GM18870 (cell line): ENCODE data around the gene DYNLT5.
A peak's percentile ranks its signal among the peaks of the same experiment; 100 is the strongest.

Experiments
- ATAC-seq: cut with Tn5 transposase; IDR thresholded peaks from one replicate; pipeline ENCODE4 v1.9.1; 2021; ENCODE audit warnings: moderate library complexity; ENCODE audit not compliant: unreplicated experiment

DYNLT5 gene

GRCh38 chr1:66747501-66747900 lies 4.8 kb upstream of the DYNLT5 start:
- no peak for ATAC-seq

GRCh38 chr1:66750577-66750976 lies 1.7 kb upstream of the DYNLT5 start:
- no peak for ATAC-seq

DNA sequence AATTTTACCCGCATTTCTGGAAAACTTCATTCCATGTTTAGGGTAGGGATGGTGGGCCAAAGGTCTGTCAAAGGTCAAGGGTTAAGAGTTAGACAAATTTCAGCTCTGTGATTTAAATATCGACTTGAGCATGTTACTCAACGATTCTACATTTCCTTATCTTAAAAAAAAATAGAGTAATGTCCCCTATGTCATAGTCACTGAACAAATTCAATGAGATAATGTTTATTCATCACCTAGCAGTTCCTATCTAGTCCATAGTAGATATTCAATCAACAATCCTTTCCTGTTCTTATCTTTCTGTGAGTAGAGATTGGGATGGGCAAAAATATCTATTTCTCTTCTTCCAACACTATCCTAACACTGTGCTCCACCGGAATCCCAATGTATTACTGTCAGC lies 1.1 kb upstream of the DYNLT5 start:
- ATAC-seq, result no peak

DNA sequence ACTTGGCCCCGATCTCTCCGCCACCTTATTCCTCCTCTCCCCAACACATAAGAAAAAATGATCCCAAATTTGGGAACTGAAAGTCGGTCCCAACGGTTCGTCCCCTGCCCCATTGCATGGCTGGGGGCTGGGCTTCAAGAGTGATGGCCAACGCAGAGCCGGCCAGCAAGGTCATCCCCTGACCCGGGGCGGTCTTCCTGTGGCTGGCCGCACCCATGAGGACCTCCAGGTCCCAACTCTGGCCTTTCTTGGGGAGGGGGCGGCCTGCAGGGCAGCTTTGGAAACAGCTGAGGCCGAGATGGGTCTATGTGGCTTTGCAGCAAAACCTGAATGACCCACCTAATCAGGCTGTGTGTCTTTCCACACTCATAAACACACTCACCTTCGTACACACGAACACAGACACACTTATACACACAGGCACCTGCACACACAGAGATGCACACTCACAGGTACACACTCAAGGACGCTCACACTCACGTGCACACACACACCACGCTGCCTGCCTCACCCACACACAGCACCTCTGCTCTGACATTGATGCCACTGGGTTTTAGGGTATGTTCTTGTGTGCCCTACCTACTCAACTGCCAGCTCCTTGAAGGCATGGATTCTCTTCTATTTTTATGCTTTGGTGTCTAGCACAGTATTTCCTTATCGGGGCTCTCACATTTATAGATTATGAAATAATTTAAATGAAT lies 562 bp downstream of the DYNLT5 start:
- no peak for ATAC-seq

DNA sequence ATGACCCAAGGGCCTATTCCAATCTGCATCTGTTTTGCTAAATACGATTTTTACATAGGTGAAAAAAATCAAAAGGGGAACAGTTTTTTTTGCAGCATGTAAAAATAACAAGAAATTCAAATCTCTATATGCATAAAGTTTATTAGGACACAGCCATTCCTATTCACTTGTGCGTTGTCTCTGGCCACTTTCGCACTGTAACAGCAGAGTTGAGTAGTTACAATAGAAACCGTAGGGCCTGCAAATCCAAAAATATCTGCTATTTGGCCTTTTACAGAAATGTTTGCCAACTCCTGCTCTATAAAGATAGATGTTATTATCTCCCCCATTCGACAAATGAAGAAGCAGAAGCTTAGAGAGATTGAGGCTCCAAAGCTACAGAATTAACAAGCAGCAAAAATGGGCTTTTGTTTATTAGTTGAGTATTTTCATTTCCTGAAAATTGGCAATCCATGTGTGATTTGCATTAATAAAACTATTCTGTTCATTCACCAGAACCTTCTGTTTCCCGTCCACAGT lies 5.5 kb downstream of the DYNLT5 start:
- ATAC-seq, result no peak

- ATAC-seq, result peak; percentile 100
These were observed 6.0 kb downstream of the DYNLT5 start for GRCh38 chr1:66758241-66758755.

DNA sequence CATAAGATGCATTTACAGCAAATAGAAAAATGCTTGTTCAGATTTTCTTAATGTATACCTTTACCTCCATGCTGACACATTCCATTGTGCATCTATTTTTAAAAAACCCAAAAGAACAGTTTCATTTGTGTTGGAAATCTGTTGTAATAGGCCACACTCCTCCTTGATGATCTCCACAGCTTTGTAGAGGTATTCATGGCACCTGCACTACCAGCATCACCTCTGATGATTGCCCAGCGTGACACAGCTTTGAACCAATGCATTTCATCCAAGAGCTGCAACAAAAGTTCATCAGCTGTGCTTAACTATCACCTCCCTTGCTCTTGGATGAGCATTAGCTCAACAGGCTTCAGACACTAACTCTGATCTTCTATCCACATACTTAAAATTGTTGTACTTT lies 8.2 kb downstream of the DYNLT5 start:
- no peak for ATAC-seq

DNA sequence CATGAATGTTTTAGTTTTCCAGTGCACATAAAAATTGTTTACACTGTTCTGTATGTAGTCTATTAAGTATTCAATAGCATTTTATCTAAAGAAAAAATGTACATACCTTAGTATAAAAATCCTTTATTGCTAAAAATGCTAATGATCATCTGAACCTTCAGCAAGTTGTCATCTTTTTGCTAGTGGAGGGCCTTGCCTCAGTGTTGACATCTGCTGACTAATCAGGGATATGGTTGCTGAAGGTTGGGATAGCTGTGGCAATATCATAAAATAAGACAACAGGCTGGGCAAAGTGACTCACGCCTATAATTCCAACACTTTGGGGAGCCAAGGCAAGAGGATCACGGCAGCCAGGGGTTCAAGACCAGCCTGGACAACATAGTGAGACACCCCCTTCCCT lies 9.0 kb downstream of the DYNLT5 start:
- no peak for ATAC-seq

GRCh38 chr1:66764994-66765578 lies 12.8 kb downstream of the DYNLT5 start:
- ATAC-seq, result peak; percentile 60

GRCh38 chr1:66767626-66768025 lies 15.4 kb downstream of the DYNLT5 start:
- ATAC-seq, result no peak

- ATAC-seq, result no peak
These were observed 16.7 kb downstream of the DYNLT5 start for GRCh38 chr1:66768965-66769364.

- ATAC-seq, result peak; percentile 47
These were observed 17.4 kb downstream of the DYNLT5 start for GRCh38 chr1:66769512-66770229.

- no peak for ATAC-seq
These were observed 18.0 kb downstream of the DYNLT5 start for GRCh38 chr1:66770240-66770639.

- ATAC-seq, result no peak
These were observed 18.4 kb downstream of the DYNLT5 start for GRCh38 chr1:66770694-66771093.

GRCh38 chr1:66773227-66773626 lies 21.0 kb downstream of the DYNLT5 start:
- ATAC-seq, result no peak

DNA sequence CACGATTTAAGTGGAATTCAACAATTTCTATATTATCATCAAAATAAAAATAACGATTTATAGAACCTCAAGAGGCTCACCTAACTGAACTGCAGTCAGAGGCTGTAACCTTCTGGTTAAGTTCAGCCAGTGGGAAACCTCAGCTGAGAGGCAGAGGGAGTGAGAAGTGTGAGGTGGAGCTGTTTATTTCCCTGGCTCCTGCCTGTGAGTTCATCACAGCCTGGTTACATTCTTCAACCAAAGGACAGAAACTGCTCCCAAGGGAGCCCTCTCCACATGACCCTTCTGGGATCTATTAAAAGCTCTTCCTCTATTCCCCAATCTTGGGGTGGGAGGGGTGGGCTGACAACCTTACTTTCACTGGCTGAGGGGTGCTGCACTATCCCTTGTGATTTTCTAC lies 22.2 kb downstream of the DYNLT5 start:
- ATAC-seq, result no peak

DNA sequence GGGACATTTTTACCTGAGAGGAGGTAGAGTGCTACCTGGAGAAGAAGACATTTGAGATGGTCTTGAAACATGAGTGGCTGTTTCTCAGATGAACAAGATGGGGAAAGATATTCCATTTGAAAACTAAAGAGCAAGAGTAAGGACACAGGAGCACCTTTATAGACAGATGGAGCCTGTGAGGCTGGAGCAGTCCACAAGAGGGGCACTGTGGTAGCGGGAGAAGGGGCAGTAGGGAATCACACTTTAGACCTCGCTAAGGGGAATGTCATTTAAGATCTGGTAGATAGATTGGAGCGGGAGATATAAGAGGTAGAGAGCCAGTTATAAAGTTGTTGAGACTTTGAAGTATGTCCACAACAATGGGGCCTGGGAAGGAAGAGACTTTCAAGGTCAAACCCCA lies 23.4 kb downstream of the DYNLT5 start:
- no peak for ATAC-seq

DNA sequence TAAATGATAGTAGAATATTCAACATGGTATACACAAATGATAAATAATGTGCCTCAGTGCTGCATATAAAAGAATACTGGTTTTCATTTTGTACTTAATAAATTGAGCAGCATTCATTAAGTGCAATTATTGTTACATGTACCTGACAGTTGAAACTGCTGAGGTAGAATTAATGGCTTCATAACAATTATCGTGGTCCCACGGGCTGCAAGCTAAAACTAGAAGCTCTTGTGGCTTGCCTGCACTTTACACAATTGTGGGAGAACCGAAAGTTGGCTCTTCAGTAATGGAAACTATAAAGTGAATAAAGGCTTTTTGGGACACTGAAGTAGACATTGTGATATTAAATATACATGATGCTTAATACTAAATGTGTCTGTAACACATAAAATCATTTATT lies 25.6 kb downstream of the DYNLT5 start:
- ATAC-seq, result no peak

- ATAC-seq, result no peak
These were observed 26.0 kb downstream of the DYNLT5 start for GRCh38 chr1:66778266-66778665.

DNA sequence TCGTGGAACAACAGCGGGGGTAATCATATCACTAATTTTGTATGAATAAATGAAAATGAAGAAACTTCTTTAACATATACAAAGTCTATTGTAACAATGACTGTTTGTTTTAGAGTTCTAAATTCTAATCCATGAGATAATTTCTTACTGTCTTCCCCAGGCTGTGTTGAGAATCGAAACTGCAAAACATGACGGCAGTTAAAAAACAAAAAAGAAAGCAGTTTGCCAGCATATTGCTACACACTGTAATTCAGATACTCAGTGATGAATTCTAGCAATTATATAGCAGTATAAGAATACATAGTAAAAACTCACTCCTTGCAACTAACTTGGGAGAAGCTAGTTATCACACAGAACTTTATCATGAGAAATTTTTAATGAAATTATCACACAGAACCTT lies 26.7 kb downstream of the DYNLT5 start:
- no peak for ATAC-seq

GRCh38 chr1:66779475-66780078 lies 27.3 kb downstream of the DYNLT5 start:
- no peak for ATAC-seq
